IMR-90 (cell line): ENCODE results near the gene ODAD2. TPM values are rescaled to one million over a fixed set of nuclear protein-coding genes. Genes with fewer than 3 reads are reported as not detected.

Experiments used
- ATAC-seq: fragments of 200-7000 bp; cut with Tn5 transposase; 2 replicates; pipeline ENCODE4 v1.9.1; 2020; ENCODE audit warnings: low read depth, mild to moderate bottlenecking, moderate library complexity
- BruUV-seq: library from RNA; stranded (reverse); fragments of 400-500 nt; replicated peaks from 2 replicates; lab custom pipeline; 2021; lab: Mats Ljungman, UMichigan
- CTCF ChIA-PET: fragments of 300-600 bp; formaldehyde crosslinking; extraction: SDS; loops from one replicate; lab custom pipeline; 2021; ENCODE audit warnings: antibody characterized with exemption; lab: Yijun Ruan, JAX
- POLR2A ChIA-PET: fragments of 300-600 bp; sonication (Branson Sonifier 250); formaldehyde crosslinking; loops from one replicate; lab custom pipeline; 2022; ENCODE audit warnings: antibody characterized with exemption; ENCODE audit not compliant: unreplicated experiment; lab: Charles Lee
- DNase-seq: peaks from one replicate; pipeline ENCODE4 v3.0.0; 2013
- H2AFZ ChIP-seq: replicated peaks from 2 replicates; pipeline ENCODE3; 2013; ENCODE audit warnings: low read length, mild to moderate bottlenecking; ENCODE audit not compliant: poor library complexity
- H2AK5ac ChIP-seq: 2 replicates; pipeline ENCODE4 v1.6.1; 2013; ENCODE audit warnings: low read depth, low read length, inconsistent platforms
- H2AK9ac ChIP-seq: replicated peaks from 2 replicates; pipeline ENCODE3; 2013; ENCODE audit warnings: mild to moderate bottlenecking, low read depth, low read length, moderate library complexity; ENCODE audit not compliant: poor library complexity
- H2BK120ac ChIP-seq: 2 replicates; pipeline ENCODE4 v1.6.1; 2013; ENCODE audit warnings: low read depth, low read length, inconsistent platforms
- H2BK15ac ChIP-seq: 3 replicates; pipeline ENCODE4 v1.6.1; 2013; ENCODE audit warnings: low read depth, low read length, inconsistent platforms
- H2BK20ac ChIP-seq: 2 replicates; pipeline ENCODE4 v1.6.1; 2013; ENCODE audit warnings: low read depth, mild to moderate bottlenecking, inconsistent platforms, low read length, moderate library complexity
- H2BK5ac ChIP-seq: 2 replicates; pipeline ENCODE4 v1.6.1; 2013; ENCODE audit warnings: mild to moderate bottlenecking, low read depth, low read length, inconsistent platforms; ENCODE audit not compliant: poor library complexity, severe bottlenecking
- H3K14ac ChIP-seq: replicated peaks from 2 replicates; pipeline ENCODE4 v1.6.1; 2013; ENCODE audit warnings: low read depth, low read length, inconsistent platforms
- H3K18ac ChIP-seq: 2 replicates; pipeline ENCODE4 v1.6.1; 2013; ENCODE audit warnings: low read depth, low read length, control low read depth
- H3K23ac ChIP-seq: 2 replicates; pipeline ENCODE4 v1.6.1; 2013; ENCODE audit warnings: low read depth, low read length, inconsistent platforms
- H3K27ac ChIP-seq: 2 replicates; pipeline ENCODE4 v1.5.1; 2013; ENCODE audit warnings: mild to moderate bottlenecking, control low read depth, low read length; ENCODE audit not compliant: insufficient read depth
- H3K27me3 ChIP-seq: 2 replicates; pipeline ENCODE4 v1.6.1; 2013; ENCODE audit warnings: low read length; ENCODE audit not compliant: control insufficient read depth, insufficient read depth
- H3K36me3 ChIP-seq: 2 replicates; pipeline ENCODE4 v1.6.1; 2013; ENCODE audit warnings: low read length, mixed read lengths; ENCODE audit not compliant: control insufficient read depth, insufficient read depth
- H3K4ac ChIP-seq: 2 replicates; pipeline ENCODE4 v1.6.1; 2013; ENCODE audit warnings: low read depth, low read length, inconsistent platforms
- H3K4me1 ChIP-seq: 2 replicates; pipeline ENCODE4 v1.6.1; 2013; ENCODE audit warnings: low read length, mixed read lengths; ENCODE audit not compliant: control insufficient read depth, insufficient read depth
- H3K4me2 ChIP-seq: 2 replicates; pipeline ENCODE4 v1.6.1; 2013; ENCODE audit warnings: low read depth, mild to moderate bottlenecking, control low read depth, low read length, moderate library complexity
- H3K4me3 ChIP-seq: 2 replicates; pipeline ENCODE4 v1.5.1; 2013; ENCODE audit warnings: low read depth, mild to moderate bottlenecking, control low read depth, low read length, moderate library complexity; ENCODE audit not compliant: insufficient read depth
- H3K56ac ChIP-seq: 2 replicates; pipeline ENCODE4 v1.6.1; 2013; ENCODE audit warnings: low read length, inconsistent platforms; ENCODE audit not compliant: insufficient read depth; ENCODE audit errors: extremely low read depth
- H3K79me1 ChIP-seq, 2 experiments: 2 replicates each; pipeline ENCODE4 v1.6.1; 2013; ENCODE audit warnings: low read length in 2 of 2, inconsistent platforms in 1 of 2, low read depth in 1 of 2
- H3K9ac ChIP-seq: 2 replicates; pipeline ENCODE4 v1.6.1; 2013; ENCODE audit warnings: low read depth, low read length, control low read depth
- H3K9me1 ChIP-seq: 2 replicates; pipeline ENCODE4 v1.6.1; 2013; ENCODE audit warnings: low read length, inconsistent platforms; ENCODE audit not compliant: insufficient read depth
- H3K9me3 ChIP-seq: 2 replicates; pipeline ENCODE4 v1.6.1; 2013; ENCODE audit warnings: low read length; ENCODE audit not compliant: control insufficient read depth, insufficient read depth
- H4K20me1 ChIP-seq: 2 replicates; pipeline ENCODE4 v1.6.1; 2013; ENCODE audit warnings: low read length, inconsistent platforms; ENCODE audit not compliant: insufficient read depth
- H4K5ac ChIP-seq: 2 replicates; pipeline ENCODE4 v1.6.1; 2013; ENCODE audit warnings: mild to moderate bottlenecking, low read depth, low read length, control low read depth
- H4K8ac ChIP-seq, 2 experiments: 2 replicates each; pipeline ENCODE4 v1.6.1; 2013; ENCODE audit warnings: low read depth in 2 of 2, low read length in 2 of 2, control low read depth in 1 of 2, inconsistent platforms in 1 of 2
- H4K91ac ChIP-seq: 2 replicates; pipeline ENCODE4 v1.6.1; 2013; ENCODE audit warnings: low read depth, low read length, inconsistent platforms; ENCODE audit not compliant: insufficient read depth
- BHLHE40 ChIP-seq: fragments of 150-350 bp; IDR thresholded peaks from 2 replicates; pipeline ENCODE4 v1.6.1; 2016; ENCODE audit warnings: mild to moderate bottlenecking, low read depth, low read length
- MAZ ChIP-seq: IDR thresholded peaks from 2 replicates; pipeline ENCODE4 v1.6.1; 2012; ENCODE audit warnings: low read depth, mild to moderate bottlenecking, low read length, improper control_type of control experiment, moderate library complexity, borderline replicate concordance
- SMC3 ChIP-seq: fragments of 150-350 bp; IDR thresholded peaks from 2 replicates; pipeline ENCODE4 v1.6.1; 2016; ENCODE audit warnings: low read depth, mild to moderate bottlenecking, antibody characterized with exemption, low read length, moderate library complexity
- WGBS, 2 experiments: methylation state at CpG; one replicate each; pipeline versions ENCODE4 v1.1.5 to v1.1.7; 2013; ENCODE audit warnings: missing lambda C conversion rate in 2 of 2; ENCODE audit not compliant: insufficient read length in 1 of 2; ENCODE audit errors: extremely low coverage in 2 of 2; 5-methylcytosine and 5-hydroxymethylcytosine counted together
- dilution Hi-C: fragments of 300-500 bp; cut with HindIII; formaldehyde crosslinking; loops from one replicate; pipeline ENCODE4 v1.14.3; 2018; ENCODE audit warnings: low sequenced_read_pairs; ENCODE audit not compliant: unreplicated experiment
- in situ Hi-C: fragments of 300-500 bp; cut with MboI; formaldehyde crosslinking; loops from 3 replicates; pipeline ENCODE4 v1.14.3; 2019; ENCODE audit warnings: low sequenced_read_pairs, inconsistent platforms, mixed read lengths
- intact Hi-C: fragments of 100-400 bp; cut with micrococcal nuclease; formaldehyde crosslinking; loops from 2 replicates; pipeline ENCODE4 v1.10.0; 2022
- polyA plus RNA-seq, 3 experiments: library from polyadenylated mRNA; depleted of rRNA; stranded (reverse); fragments of >200 nt; gene quantifications; 2 replicates each; pipeline ENCODE4 v1.2.3, GENCODE V29; 2012; ENCODE audit warnings: low replicate concordance in 1 of 3
- total RNA-seq: library from RNA; depleted of rRNA; stranded (reverse); fragments of >200 nt; gene quantifications from 2 replicates; pipeline ENCODE4 v1.2.3, GENCODE V29; 2012
- TF ChIP-seq, protein P1 (sequence below): fragments of 150-350 bp; IDR thresholded peaks from 2 replicates; pipeline ENCODE4 v1.6.1; 2016; ENCODE audit warnings: low read depth, mild to moderate bottlenecking, low read length, moderate library complexity, borderline replicate concordance

ODAD2 gene
- total and polyA plus RNA-seq, 2 of the 4 experiments (the other 2 are of a cell fraction), result 0.53 to 0.72 TPM

DNA sequence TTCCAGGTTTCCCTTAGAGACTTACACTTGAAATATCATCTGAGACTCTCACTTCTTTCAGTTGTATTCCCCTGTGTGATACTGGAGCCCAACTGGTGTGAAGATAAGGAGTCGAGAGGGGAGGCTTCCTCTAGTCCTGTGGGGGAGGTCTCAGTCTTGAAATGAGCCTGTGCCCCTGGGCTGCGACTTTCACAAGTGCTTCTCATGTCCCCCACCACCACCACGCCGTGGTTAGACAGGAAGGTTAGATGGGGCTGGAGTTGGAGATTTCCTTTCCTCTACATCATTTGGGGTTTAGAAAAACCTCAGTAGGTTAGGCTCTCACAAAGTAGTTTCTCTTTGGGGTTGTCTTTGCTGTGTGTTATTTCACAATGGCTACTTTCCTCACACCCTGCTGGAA is 227.6 kb downstream of the ODAD2 start:
- Histone ChIP-seq H2AFZ (no peak overlapping the region), H2BK15ac (no peak overlapping the region), H4K20me1 (no peaks in the 10 kb centered on the region), H3K23ac (no peak overlapping the region), H3K9me1 (no peaks in the 10 kb centered on the region), H3K9me3 (no peaks in the 10 kb centered on the region), H3K4me2 (no peak overlapping the region), H4K8ac (no peak overlapping the region), H2BK20ac (no peak overlapping the region), H3K79me1 (no peaks in the 10 kb centered on the region), H3K27me3 (peaks cover 23% of the 10 kb centered on the region), H4K5ac (no peak overlapping the region), H3K14ac (no peak overlapping the region), H2AK5ac (no peak overlapping the region), H3K9ac (no peak overlapping the region), H3K36me3 (no peaks in the 10 kb centered on the region), H2AK9ac (no peak overlapping the region), H3K4ac (no peak overlapping the region), H3K27ac (no peak overlapping the region), H4K91ac (no peak overlapping the region), H3K18ac (no peak overlapping the region), H2BK5ac (no peak overlapping the region), H3K4me3 (no peak overlapping the region), H2BK120ac (no peak overlapping the region), H3K56ac (no peak overlapping the region), H3K4me1 (no peaks in the 10 kb centered on the region)
- dilution Hi-C loops, result no loop called here
- DNase-seq, result no peak
- ATAC-seq, result no peak
- BruUV-seq, result no TSS peak
- in situ Hi-C loops, result no loop called here
- ChIA-PET CTCF (interaction anchor here (0.6 kb wide), 1 partner anchor 27 kb away, joined by 4 read pairs; no protein-coding TSS in a partner anchor), POLR2A (no interaction called here)
- intact Hi-C loops, result no loop called here
- TF ChIP-seq MAZ, result no peak
- TF ChIP-seq SMC3, result no peak
- TF ChIP-seq, protein P1, sequence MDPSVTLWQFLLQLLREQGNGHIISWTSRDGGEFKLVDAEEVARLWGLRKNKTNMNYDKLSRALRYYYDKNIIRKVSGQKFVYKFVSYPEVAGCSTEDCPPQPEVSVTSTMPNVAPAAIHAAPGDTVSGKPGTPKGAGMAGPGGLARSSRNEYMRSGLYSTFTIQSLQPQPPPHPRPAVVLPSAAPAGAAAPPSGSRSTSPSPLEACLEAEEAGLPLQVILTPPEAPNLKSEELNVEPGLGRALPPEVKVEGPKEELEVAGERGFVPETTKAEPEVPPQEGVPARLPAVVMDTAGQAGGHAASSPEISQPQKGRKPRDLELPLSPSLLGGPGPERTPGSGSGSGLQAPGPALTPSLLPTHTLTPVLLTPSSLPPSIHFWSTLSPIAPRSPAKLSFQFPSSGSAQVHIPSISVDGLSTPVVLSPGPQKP, result no peak
- TF ChIP-seq BHLHE40, result no peak
- WGBS, 2 experiments, result no CpG with 5 or more reads among the region's 4 CpGs
